ENCODE data around the gene RNF144B. TPM values are rescaled to one million over a fixed set of nuclear protein-coding genes. Genes with fewer than 3 reads are reported as not detected.
"Not testable (repeated sequence)": the region's sequence is repeated elsewhere in the genome, so short reads cannot be mapped to it uniquely, and the experiment has no call there.

The RNF144B gene
- total RNA-seq, 2 experiments from 2014 or later = 2.3 to 3.6 TPM

DNA sequence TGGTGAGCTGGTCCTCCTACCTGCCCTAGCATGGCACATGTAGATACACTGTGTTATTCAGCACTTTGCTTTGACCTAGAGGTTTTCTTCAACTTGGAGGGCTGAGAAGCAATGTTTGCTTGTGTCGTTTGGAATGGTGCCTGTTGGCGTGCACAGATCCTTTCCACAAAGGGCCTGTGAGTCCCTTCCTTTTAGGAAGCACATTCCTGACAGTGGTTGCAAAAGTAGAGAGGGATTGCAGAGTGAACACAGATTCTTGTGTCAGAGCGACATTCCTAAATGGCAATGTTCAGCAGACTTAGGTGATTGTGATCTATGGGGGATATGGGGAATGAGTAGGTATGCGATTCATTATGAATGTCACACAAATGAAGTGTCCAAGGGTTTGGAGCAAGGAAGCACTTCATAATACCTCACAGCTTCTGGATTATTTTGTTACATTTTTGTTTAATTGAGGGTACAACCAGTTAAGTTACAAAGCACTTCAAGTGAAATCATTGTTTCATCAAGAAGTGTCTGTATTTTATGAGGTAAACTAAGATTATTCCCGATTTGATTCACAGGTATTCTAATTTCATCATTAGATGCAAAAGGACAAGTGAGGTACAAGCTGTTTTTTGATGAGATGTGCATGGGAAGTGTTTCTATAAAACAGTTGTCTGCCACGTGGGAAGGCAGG is 713 bp upstream of the RNF144B start:
- Mint-ChIP-seq H3K27ac (peak overlapping the region; percentile 59), H3K4me3 (peak overlapping the region; percentile 95), H3K27me3 (peaks cover 3% of the 10 kb centered on the region), H3K9me3 (no peaks in the 10 kb centered on the region), H3K36me3 (no peaks in the 10 kb centered on the region), H3K4me1 (peaks cover 22% of the 10 kb centered on the region)
- no peak for ATAC-seq (ENCODE audit: low read depth)
- POLR2A ChIA-PET = interaction anchor here (0.6 to 1.0 kb wide), 3 partner anchors 119 to 979 kb away, joined by 3 to 5 read pairs (median 4); no protein-coding TSS in a partner anchor
- no peak for DNase-seq

DNA sequence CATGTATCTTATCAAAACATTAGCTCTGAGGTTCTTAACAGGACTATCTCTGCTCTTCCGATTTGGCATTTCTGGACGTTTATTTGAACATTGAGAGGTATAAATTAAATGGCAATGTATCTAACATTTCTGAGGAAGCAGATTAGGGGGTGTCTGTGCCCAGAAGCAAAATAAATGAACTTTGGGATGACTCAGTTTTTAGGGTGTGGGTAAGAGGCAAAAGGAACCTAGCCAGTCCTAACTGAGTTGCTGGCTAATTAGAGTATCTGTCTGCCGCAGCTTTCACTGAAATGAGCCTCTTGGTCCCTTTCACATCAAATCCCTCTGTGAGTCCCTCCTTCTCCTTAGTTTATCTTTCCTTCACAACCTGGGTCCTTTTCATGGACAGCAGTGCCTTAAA is 1.1 kb downstream of the RNF144B start:
- no peak for ATAC-seq (ENCODE audit: low read depth)
- Mint-ChIP-seq H3K9me3 (no peaks in the 10 kb centered on the region), H3K27me3 (peaks cover under 1% of the 10 kb centered on the region), H3K4me1 (peaks cover 22% of the 10 kb centered on the region), H3K4me3 (peak overlapping the region; percentile 95), H3K36me3 (no peaks in the 10 kb centered on the region), H3K27ac (no peak overlapping the region)
- POLR2A ChIA-PET = no interaction called here
- DNase-seq = no peak

DNA sequence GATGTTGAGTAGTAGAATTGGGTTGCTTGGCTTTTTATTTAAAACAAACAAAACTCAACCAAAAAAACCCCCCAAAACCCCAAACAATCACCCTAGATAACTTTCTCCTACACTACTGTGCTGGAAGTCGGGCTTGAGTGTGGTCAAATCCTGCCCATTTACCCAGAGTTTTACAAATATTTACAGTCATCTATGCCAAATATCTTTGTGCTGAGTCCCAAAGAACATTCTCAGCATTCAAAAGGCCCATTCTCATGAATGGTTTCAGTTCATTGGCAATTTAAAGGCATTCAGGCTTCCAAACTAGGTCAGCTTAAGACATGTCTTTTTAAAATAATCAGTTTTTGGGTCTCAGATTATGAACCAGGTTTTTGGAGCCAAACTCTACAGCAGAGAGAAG is 1.8 kb downstream of the RNF144B start:
- Mint-ChIP-seq H3K27me3 (no peaks in the 10 kb centered on the region), H3K36me3 (no peaks in the 10 kb centered on the region), H3K9me3 (no peaks in the 10 kb centered on the region), H3K4me1 (peaks cover 22% of the 10 kb centered on the region), H3K4me3 (no peak overlapping the region), H3K27ac (no peak overlapping the region)
- ATAC-seq (ENCODE audit: low read depth) (no peak), DNase-seq (no peak)
- POLR2A ChIA-PET = no interaction called here

DNA sequence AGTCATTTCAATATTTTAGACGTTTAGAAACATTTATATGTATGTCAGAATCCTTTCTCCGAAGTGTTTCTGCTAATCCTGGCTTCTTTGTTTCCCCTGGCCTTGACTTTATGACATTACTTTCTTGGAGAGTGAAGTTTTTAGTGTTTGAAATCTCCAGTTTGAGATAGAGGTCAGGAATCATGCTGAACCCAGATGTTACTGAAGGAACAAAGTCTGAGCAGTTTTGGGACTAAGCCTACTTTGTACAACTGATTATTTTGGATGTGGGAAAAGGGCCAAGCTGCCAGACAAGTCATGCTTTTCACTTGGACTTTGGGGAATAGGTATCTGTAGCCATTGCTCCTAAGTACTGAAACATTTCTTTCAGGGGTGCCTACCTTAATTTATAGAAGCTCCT is 2.3 kb downstream of the RNF144B start:
- H3K36me3 Mint-ChIP-seq = no peaks in the 10 kb centered on the region
- no peak for ATAC-seq (ENCODE audit: low read depth)
- no peaks in the 10 kb centered on the region for H3K9me3 Mint-ChIP-seq
- DNase-seq = no peak
- no peaks in the 10 kb centered on the region for H3K27me3 Mint-ChIP-seq
- H3K4me3 Mint-ChIP-seq = no peak overlapping the region
- H3K27ac Mint-ChIP-seq = no peak overlapping the region
- H3K4me1 Mint-ChIP-seq = peaks cover 22% of the 10 kb centered on the region
- POLR2A ChIA-PET = no interaction called here

DNA sequence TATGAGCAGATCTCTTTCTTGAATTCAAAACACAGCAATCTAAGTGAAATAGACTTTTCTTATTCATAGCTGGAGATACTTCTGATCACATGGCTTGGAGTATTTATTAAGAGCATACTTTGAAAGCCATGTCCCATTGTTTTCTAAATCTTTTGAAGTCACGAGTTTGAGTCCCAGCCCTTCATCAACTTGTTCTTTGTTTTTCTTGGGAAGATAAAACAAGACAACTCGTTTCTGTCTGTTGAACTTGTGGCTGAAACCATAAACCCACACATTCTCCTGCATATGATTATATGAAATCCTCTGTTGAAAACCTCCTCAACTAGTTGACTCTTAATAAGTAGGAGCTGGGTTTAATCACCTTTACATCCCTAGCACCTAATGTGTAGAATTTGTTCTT is 3.3 kb downstream of the RNF144B start:
- H3K4me1 Mint-ChIP-seq = peaks cover 22% of the 10 kb centered on the region
- no peak overlapping the region for H3K4me3 Mint-ChIP-seq
- no peaks in the 10 kb centered on the region for H3K36me3 Mint-ChIP-seq
- no peak overlapping the region for H3K27ac Mint-ChIP-seq
- H3K27me3 Mint-ChIP-seq = no peaks in the 10 kb centered on the region
- ATAC-seq (ENCODE audit: low read depth) = no peak
- DNase-seq = no peak
- H3K9me3 Mint-ChIP-seq = no peaks in the 10 kb centered on the region
- POLR2A ChIA-PET = no interaction called here

DNA sequence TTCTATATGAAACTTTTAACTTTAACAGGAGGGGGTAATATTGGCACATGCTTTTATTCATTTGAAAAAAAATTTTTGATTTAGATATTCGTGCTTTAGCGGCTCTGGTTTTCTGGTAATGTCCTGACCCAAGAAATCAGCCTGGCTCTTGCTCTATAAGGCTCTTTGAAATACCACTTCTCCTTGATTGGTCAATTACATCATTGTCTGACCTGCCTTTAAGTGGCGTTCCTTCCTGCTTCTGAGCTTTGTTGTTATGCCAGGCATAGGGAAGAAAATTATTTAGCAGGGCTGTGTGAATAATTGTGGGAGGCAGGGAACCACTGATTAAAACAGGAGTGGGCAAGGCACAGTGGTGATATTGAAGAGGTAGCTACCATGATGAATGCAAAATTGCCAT is 3.9 kb downstream of the RNF144B start:
- DNase-seq (no peak), ATAC-seq (ENCODE audit: low read depth) (no peak)
- no peak overlapping the region for H3K27ac Mint-ChIP-seq
- H3K36me3 Mint-ChIP-seq = no peaks in the 10 kb centered on the region
- peaks cover 22% of the 10 kb centered on the region for H3K4me1 Mint-ChIP-seq
- no peaks in the 10 kb centered on the region for H3K9me3 Mint-ChIP-seq
- no peak overlapping the region for H3K4me3 Mint-ChIP-seq
- POLR2A ChIA-PET = no interaction called here
- no peaks in the 10 kb centered on the region for H3K27me3 Mint-ChIP-seq

DNA sequence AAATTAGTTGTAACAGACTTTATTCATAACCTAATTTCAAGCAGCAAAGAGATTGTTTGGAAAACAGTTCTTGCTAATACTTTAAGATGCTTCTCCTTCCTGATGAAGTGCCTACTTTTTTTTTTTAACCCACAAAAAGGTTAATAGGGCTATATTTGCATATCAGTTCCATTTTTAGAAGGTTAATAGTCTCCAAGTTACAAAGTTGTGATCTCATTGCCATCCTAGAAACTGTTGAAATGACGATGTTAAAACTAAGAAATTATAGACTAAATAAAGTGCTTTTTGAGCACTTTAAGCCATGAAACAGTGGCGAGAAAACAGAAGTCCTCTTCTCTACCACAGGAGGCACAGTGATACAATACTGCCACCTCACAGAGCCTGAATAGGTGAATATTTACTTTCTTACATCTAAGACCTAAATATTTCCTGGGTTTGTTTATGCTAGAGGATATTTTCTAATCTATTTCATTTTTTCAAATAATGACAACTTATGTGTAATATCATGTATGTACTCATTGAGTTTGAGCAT is 5.3 kb downstream of the RNF144B start:
- ATAC-seq (ENCODE audit: low read depth) (no peak), DNase-seq (no peak)
- no peak overlapping the region for H3K27ac Mint-ChIP-seq
- H3K4me3 Mint-ChIP-seq = no peak overlapping the region
- H3K27me3 Mint-ChIP-seq = no peaks in the 10 kb centered on the region
- POLR2A ChIA-PET = no interaction called here
- H3K4me1 Mint-ChIP-seq = peaks cover 14% of the 10 kb centered on the region
- H3K9me3 Mint-ChIP-seq = no peaks in the 10 kb centered on the region
- H3K36me3 Mint-ChIP-seq = peaks cover 3% of the 10 kb centered on the region

DNA sequence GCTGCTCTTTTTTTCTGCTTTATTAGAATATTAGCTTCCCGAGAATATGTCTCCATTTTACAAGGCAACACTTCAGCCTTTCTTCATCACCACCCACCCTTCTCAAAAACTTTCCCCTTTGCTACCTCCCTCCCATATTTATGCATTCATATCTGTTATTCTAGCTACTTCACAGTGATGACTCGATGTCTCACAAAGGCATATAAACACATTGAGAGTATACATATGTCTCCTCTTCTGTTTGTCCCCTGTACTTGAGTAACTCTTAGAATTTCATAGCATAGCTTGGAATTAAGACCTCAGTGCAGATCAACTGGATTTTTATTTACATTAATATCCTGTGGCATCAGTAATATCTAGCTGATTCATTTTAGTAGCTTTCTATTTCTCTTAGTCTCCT is 6.5 kb downstream of the RNF144B start:
- POLR2A ChIA-PET = no interaction called here
- Mint-ChIP-seq H3K9me3 (no peaks in the 10 kb centered on the region), H3K4me1 (peaks cover 4% of the 10 kb centered on the region), H3K4me3 (no peak overlapping the region), H3K27ac (no peak overlapping the region), H3K36me3 (peaks cover 5% of the 10 kb centered on the region), H3K27me3 (no peaks in the 10 kb centered on the region)
- DNase-seq (no peak), ATAC-seq (ENCODE audit: low read depth) (no peak)

DNA sequence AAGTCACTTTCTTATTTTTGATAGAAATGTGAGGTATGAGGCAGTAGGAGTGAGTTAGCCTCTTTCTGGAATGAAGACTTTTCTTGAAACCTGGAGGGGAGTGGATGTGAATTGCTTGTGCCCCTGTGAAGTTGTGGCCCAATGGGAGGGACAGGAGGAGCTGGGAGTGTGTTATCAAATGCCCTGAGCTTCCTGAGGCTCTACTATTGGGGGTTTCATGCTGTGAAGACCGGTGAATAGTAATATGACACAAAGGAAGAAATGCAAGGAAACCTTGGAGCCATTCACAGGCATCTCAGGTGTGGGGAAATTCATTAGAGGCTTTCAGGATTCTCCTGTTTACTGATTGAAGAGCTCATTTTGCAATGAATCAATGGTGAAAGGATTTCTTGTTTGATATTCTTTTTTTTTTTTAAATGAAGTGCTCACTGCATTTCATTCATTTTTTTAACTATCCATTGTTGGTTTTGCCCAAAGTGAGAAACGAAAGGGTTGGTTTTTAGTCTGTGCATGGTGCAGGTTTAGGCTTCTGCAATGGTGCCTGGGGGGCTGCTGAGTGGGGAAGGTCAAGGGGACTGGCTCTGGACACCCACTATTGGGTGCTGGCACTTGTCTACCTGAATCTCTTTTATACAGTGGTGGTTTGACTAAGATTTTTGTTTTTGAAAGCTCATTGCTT is 8.2 kb downstream of the RNF144B start:
- Mint-ChIP-seq H3K4me3 (no peak overlapping the region), H3K36me3 (peaks cover 5% of the 10 kb centered on the region), H3K27ac (no peak overlapping the region), H3K9me3 (no peaks in the 10 kb centered on the region), H3K4me1 (peaks cover 3% of the 10 kb centered on the region), H3K27me3 (no peaks in the 10 kb centered on the region)
- ATAC-seq (ENCODE audit: low read depth) = no peak
- POLR2A ChIA-PET = no interaction called here
- DNase-seq = no peak

DNA sequence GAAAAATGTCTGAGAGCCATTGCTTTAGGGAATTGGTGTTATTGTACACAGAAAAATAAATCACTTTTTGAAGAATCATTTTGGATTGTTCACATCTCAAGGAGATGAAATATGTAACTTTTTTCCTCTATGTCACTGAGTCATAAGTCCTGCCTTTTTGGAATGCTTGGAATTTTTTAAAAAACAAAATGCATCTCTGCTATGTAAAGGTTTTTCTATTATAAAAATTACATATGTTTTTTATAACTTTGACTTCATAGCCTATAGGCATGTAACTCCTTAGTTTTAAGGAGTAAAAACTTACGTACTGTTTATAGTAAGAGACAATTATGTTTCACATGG is 8.7 kb downstream of the RNF144B start:
- H3K4me3 Mint-ChIP-seq = no peak overlapping the region
- POLR2A ChIA-PET = no interaction called here
- H3K9me3 Mint-ChIP-seq = no peaks in the 10 kb centered on the region
- H3K36me3 Mint-ChIP-seq = peaks cover 5% of the 10 kb centered on the region
- DNase-seq = no peak
- H3K27me3 Mint-ChIP-seq = no peaks in the 10 kb centered on the region
- H3K27ac Mint-ChIP-seq = no peak overlapping the region
- H3K4me1 Mint-ChIP-seq = peaks cover 6% of the 10 kb centered on the region
- ATAC-seq (ENCODE audit: low read depth) = no peak

DNA sequence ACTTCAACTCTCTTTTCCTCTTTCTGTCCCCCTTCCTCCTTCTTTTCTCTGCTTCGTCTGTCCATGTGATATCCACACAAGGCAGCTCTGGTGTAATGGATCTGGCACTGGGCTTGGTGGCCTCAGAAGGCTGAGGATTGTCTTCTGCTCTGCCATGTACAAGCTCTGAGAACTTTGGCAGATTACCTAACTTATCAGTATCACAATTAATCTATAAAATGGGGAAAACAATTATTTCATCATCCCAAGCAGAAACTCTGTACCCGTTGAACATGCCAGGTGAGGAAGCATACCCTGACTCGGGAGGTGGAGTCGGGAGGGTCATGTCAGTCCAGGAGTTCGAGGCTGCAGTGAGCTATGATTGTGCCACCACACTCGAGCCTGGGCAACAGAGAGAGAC is 10.6 kb downstream of the RNF144B start:
- Mint-ChIP-seq H3K36me3 (peaks cover 5% of the 10 kb centered on the region), H3K9me3 (no peaks in the 10 kb centered on the region), H3K4me3 (no peak overlapping the region), H3K27ac (no peak overlapping the region), H3K4me1 (peaks cover 10% of the 10 kb centered on the region), H3K27me3 (no peaks in the 10 kb centered on the region)
- ATAC-seq (ENCODE audit: low read depth) (no peak), DNase-seq (no peak)
- POLR2A ChIA-PET = no interaction called here

DNA sequence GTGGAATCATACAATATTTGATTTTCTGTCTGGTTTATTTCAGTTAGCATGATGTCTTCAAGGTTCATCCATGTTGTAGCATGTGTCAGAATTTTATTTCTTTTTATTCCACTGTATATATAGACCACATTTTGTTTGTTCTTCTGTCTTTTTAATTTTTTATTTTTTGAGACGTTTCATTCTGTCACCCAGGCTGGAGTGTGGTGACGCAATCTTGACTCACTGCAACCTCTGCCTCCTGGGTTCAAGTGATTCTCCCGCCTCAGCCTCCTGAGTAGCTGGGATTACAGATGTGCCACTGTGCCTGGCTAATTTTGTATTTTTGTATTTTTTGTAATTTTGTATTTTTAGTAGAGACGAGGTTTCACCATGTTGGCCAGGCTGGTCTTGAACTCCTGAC is 11.1 kb downstream of the RNF144B start:
- H3K36me3 Mint-ChIP-seq; ATAC-seq (ENCODE audit: low read depth); H3K4me3 Mint-ChIP-seq; H3K27me3 Mint-ChIP-seq; H3K27ac Mint-ChIP-seq; DNase-seq; POLR2A ChIA-PET; H3K9me3 Mint-ChIP-seq: not testable (repeated sequence)
- H3K4me1 Mint-ChIP-seq = peaks cover 10% of the 10 kb centered on the region

DNA sequence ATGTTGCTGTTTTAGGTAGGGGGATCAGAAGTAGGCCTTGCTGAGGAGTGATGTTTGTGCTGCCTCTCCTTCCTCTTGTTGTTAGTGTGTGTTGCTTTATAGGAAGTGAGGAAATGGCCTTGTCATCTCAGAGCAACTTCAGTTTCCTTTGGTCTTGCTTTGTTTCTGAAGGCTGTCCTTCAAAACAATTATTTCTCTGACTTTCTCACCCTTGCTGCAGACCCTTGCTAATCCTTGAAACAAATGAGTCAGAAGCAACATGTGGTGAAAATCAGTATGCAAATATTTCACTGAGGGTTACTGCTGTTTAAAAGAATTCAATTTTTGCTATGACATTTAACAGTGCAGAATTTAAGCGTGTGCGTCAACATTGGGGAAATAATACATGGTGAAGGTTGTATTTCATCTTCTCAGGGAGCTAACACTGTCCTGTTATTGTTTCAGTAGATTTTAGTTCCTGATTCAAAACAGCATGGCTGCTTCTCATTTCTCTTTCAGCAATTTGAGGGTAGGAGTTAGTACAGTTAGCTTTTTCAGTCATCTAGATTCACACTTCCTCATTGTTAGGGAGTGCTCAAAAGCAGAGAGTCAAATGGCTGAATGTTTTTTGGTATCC is 13.8 kb downstream of the RNF144B start:
- no peak for ATAC-seq (ENCODE audit: low read depth)
- Mint-ChIP-seq H3K4me1 (peaks cover 10% of the 10 kb centered on the region), H3K27ac (peak overlapping the region; percentile 74), H3K36me3 (peaks cover 8% of the 10 kb centered on the region), H3K9me3 (no peaks in the 10 kb centered on the region), H3K4me3 (peak overlapping the region; percentile 22), H3K27me3 (no peaks in the 10 kb centered on the region)
- POLR2A ChIA-PET = no interaction called here
- DNase-seq = no peak

DNA sequence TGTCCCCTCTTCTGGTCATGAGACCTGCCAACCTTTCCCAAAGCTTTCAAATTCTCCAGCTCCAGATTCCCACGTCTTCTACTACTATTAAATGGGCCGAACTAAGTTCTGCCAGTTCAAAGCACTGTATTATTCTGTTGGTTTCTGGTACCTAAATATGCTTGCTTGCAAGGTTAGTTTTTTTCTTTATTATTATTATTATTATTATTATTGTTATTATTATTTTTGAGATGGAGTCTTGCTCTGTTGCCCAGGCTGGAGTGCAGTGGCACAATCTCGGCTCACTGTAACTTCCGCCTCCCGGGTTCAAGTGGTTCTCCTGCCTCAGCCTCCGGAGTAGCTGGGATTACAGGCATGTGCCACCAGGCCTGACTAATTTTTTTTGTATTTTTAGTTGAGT is 17.8 kb downstream of the RNF144B start:
- H3K4me1 Mint-ChIP-seq = peaks cover 10% of the 10 kb centered on the region
- H3K27ac Mint-ChIP-seq; ATAC-seq (ENCODE audit: low read depth); H3K4me3 Mint-ChIP-seq; H3K27me3 Mint-ChIP-seq; POLR2A ChIA-PET; DNase-seq; H3K9me3 Mint-ChIP-seq; H3K36me3 Mint-ChIP-seq: not testable (repeated sequence)
